ENCODE measurements around the gene YWHAH.

Gene YWHAH

GRCh38 chr22:31937341-31937740 is 7.0 kb upstream of the YWHAH start:
- no peak for TF ChIP-seq CTCF (IDR thresholded peaks at IDR 0.05; ENCODE audit: insufficient read depth, low read length, poor library complexity, severe bottlenecking)

DNA sequence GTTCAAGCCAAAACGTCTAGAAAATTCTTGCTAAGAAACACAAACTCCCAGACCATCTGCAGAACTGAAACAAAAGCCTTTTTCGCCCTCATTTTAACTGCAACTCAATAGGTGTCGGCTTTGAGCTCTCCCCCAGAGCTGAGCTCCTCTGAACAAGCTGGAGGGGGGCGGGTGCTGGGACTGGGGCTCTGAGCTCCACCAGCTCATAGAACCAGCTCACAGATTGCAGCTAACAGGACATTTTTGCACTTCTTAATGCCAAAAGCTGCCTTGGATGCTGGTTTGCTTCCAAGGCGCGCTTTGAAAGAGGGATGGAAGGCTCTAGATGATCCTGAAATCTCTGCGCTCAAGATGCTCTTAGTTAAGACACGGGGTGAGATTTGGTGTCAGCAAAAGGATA is 6.0 kb upstream of the YWHAH start:
- H3K36me3 ChIP-seq (ENCODE audit: control insufficient read depth, insufficient read depth, low read length) = no peaks in the 10 kb centered on the region
- TF ChIP-seq CTCF (IDR thresholded peaks at IDR 0.05; ENCODE audit: insufficient read depth, low read length, poor library complexity, severe bottlenecking) = no peak
- H3K27me3 ChIP-seq (replicated peaks; ENCODE audit: control insufficient read depth, insufficient read depth, low read length) = no peaks in the 10 kb centered on the region; the same call in 1 of the 2 replicates

More at GRCh38 chr22:31937341-31937740, 7.0 kb upstream of the YWHAH start:
- Histone ChIP-seq H3K36me3 (ENCODE audit: control insufficient read depth, insufficient read depth, low read length) (no peaks in the 10 kb centered on the region), H3K27me3 (replicated peaks; ENCODE audit: control insufficient read depth, insufficient read depth, low read length) (no peaks in the 10 kb centered on the region; the same call in 1 of the 2 replicates), H3K4me3 (replicated peaks; ENCODE audit: low read depth, low read length) (no peak overlapping the region)
- no peak for DNase-seq (ENCODE audit: extremely low read depth, insufficient read length)

DNA sequence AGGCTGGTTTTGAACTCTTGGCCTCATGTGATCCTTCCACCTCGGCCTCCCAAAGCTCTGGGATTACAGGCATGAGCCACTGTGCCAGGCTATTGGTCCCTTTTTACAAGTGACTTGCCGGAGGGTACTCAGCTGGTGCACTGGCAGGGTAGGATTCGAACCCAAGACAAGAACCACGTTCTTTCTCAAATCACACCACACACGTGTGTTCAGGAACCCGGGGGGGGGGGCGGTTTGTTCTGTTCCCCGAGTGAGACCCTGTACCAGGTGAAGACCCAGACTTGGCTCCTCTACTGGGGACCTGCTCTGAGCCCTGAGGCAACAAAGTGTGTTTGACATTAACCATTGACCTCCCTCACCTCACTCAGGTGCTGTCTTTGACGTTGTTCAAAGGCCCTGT is 3.8 kb upstream of the YWHAH start:
- Histone ChIP-seq H3K36me3 (ENCODE audit: control insufficient read depth, insufficient read depth, low read length) (no peaks in the 10 kb centered on the region), H3K27me3 (replicated peaks; ENCODE audit: control insufficient read depth, insufficient read depth, low read length) (no peaks in the 10 kb centered on the region; the same call in 1 of the 2 replicates), H3K4me3 (replicated peaks; ENCODE audit: low read depth, low read length) (no peak overlapping the region)
- no peak for DNase-seq (ENCODE audit: extremely low read depth, insufficient read length)
- no peak for TF ChIP-seq CTCF (IDR thresholded peaks at IDR 0.05; ENCODE audit: insufficient read depth, low read length, poor library complexity, severe bottlenecking)

More for the DNA sequence above, 6.0 kb upstream of the YWHAH start:
- DNase-seq (ENCODE audit: extremely low read depth, insufficient read length) = no peak
- H3K4me3 ChIP-seq (replicated peaks; ENCODE audit: low read depth, low read length) = no peak overlapping the region

- Histone ChIP-seq H3K4me3 (replicated peaks; ENCODE audit: low read depth, low read length) (no peak overlapping the region), H3K36me3 (ENCODE audit: control insufficient read depth, insufficient read depth, low read length) (no peaks in the 10 kb centered on the region), H3K27me3 (replicated peaks; ENCODE audit: control insufficient read depth, insufficient read depth, low read length) (no peaks in the 10 kb centered on the region; the same call in 1 of the 2 replicates)
- no peak for TF ChIP-seq CTCF (IDR thresholded peaks at IDR 0.05; ENCODE audit: insufficient read depth, low read length, poor library complexity, severe bottlenecking)
- no peak for DNase-seq (ENCODE audit: extremely low read depth, insufficient read length)
These were observed 2.2 kb upstream of the YWHAH start for GRCh38 chr22:31942091-31942490.

DNA sequence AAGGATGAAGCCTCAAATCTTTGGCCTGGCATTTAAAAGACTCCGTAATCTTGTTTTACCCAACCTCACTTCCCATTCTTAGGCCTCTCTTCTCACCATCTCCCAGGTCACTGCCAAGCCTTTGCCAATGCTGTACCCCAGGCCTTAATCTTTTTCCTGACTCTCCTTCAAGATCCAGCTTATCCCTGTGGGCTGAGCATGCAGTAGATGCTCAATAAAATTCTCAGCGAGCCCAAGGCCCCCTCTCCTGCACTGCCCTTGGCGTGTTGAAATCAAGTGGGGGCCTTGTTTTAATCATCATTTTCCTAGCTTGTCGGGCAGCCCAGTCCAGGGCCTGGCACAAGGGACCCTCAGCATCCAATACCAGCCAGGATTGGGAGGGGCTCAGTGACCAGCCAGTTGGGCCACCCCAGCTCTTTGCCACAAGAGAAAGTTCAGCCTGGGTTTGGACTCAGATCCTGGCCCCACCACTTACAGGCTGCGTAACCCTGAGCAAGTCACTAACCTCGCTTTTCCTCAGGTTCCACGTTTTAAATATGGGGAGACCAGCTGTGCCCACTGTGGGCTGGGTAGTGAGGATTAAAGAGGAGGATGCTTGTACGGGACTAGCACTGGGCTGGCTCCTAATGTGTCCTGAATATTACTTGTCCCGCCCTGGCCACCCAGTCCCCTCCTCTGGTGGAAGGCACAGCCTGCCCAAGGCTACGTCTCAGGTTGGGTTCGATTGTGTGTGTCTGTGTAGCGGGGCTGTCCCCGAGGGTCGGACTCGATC is 943 bp upstream of the YWHAH start:
- H3K36me3 ChIP-seq (ENCODE audit: control insufficient read depth, insufficient read depth, low read length) = no peaks in the 10 kb centered on the region; the same call in 1 of the 2 replicates
- no peak for TF ChIP-seq CTCF (IDR thresholded peaks at IDR 0.05; ENCODE audit: insufficient read depth, low read length, poor library complexity, severe bottlenecking)

More for the DNA sequence above, 943 bp upstream of the YWHAH start:
- no peak for DNase-seq (ENCODE audit: extremely low read depth, insufficient read length)
- Histone ChIP-seq H3K27me3 (replicated peaks; ENCODE audit: control insufficient read depth, insufficient read depth, low read length) (no peaks in the 10 kb centered on the region), H3K4me3 (replicated peaks; ENCODE audit: low read depth, low read length) (peak overlapping the region; percentile 72)

Measured in GM06990 (cell line).